Measurements from ENCODE around the gene HDAC7.

The HDAC7 gene

GRCh38 chr12:47766502-47767215 is 53.0 kb downstream of the HDAC7 start:
- no peak for DNase-seq (ENCODE audit: low read depth, low spot score)

GRCh38 chr12:47763481-47764346 is 56.0 kb downstream of the HDAC7 start:
- DNase-seq (ENCODE audit: low read depth, low spot score): no peak

- DNase-seq (ENCODE audit: low read depth, low spot score): no peak
Measured at GRCh38 chr12:47762850-47763465, 56.7 kb downstream of the HDAC7 start.

GRCh38 chr12:47758834-47759690 is 60.6 kb downstream of the HDAC7 start, which contains the start of gene RAPGEF3:
Gene RAPGEF3, minus strand, starts transcription at chr12:47758880. Its CDS starts 324 bp downstream, at chr12:47758556.
- no peak for DNase-seq (ENCODE audit: low read depth, low spot score)

GRCh38 chr12:47758584-47758833 is 61.2 kb downstream of the HDAC7 start:
- DNase-seq (ENCODE audit: low read depth, low spot score): no peak

GRCh38 chr12:47757840-47758583 is 61.7 kb downstream of the HDAC7 start:
- no peak for DNase-seq (ENCODE audit: low read depth, low spot score)

GRCh38 chr12:47757364-47757839 is 62.3 kb downstream of the HDAC7 start:
- DNase-seq (ENCODE audit: low read depth, low spot score): no peak

- no peak for DNase-seq (ENCODE audit: low read depth, low spot score)
Measured at GRCh38 chr12:47755655-47756562, 63.8 kb downstream of the HDAC7 start.

GRCh38 chr12:47754881-47755280 is 64.8 kb downstream of the HDAC7 start:
- DNase-seq (ENCODE audit: low read depth, low spot score): no peak

- no peak for DNase-seq (ENCODE audit: low read depth, low spot score)
Measured at GRCh38 chr12:47754126-47754525, 65.6 kb downstream of the HDAC7 start.

- DNase-seq (ENCODE audit: low read depth, low spot score): peak; percentile 56
Measured at GRCh38 chr12:47753021-47754001, 66.4 kb downstream of the HDAC7 start.

GRCh38 chr12:47752552-47752951 is 67.2 kb downstream of the HDAC7 start:
- no peak for DNase-seq (ENCODE audit: low read depth, low spot score)

- no peak for DNase-seq (ENCODE audit: low read depth, low spot score)
Measured at GRCh38 chr12:47752121-47752520, 67.6 kb downstream of the HDAC7 start.

GRCh38 chr12:47751561-47751960 is 68.1 kb downstream of the HDAC7 start:
- no peak for DNase-seq (ENCODE audit: low read depth, low spot score)

GRCh38 chr12:47750916-47751470 is 68.7 kb downstream of the HDAC7 start:
- DNase-seq (ENCODE audit: low read depth, low spot score): no peak

- no peak for DNase-seq (ENCODE audit: low read depth, low spot score)
Measured at GRCh38 chr12:47750229-47750798, 69.4 kb downstream of the HDAC7 start.

GRCh38 chr12:47748899-47749298 is 70.8 kb downstream of the HDAC7 start:
- no peak for DNase-seq (ENCODE audit: low read depth, low spot score)

- no peak for DNase-seq (ENCODE audit: low read depth, low spot score)
Measured at GRCh38 chr12:47748507-47748828, 71.2 kb downstream of the HDAC7 start.

All from iPS DF 19.7 (cell line).